ENCODE results near the gene AOAH. TPM values are rescaled to one million over a fixed set of nuclear protein-coding genes. Genes with fewer than 3 reads are reported as not detected.
"Not testable (repeated sequence)": the region's sequence is repeated elsewhere in the genome, so short reads cannot be mapped to it uniquely, and the experiment has no call there.

The AOAH gene
- total RNA-seq, 4 donors from 2014 or later = 0.93 to 20.5 (median 9.9) TPM

GRCh38 chr7:36487756-36488336 lies 236.4 kb downstream of the AOAH start:
- no peak for ATAC-seq
- WGBS, 2 donors (ENCODE audit: low coverage in 1 of 2) = 9 to 32% methylated on average over 3 to 4 of the region's 4 CpGs

GRCh38 chr7:36486336-36486735 lies 238.0 kb downstream of the AOAH start:
- Histone ChIP-seq H3K9me3 (no peaks in the 10 kb centered on the region), H3K4me3 (no peak overlapping the region), H3K27me3 (no peaks in the 10 kb centered on the region), H3K36me3 (no peaks in the 10 kb centered on the region), H3K4me1 (no peaks in the 10 kb centered on the region), H3K27ac (no peak overlapping the region)
- WGBS, 2 donors (ENCODE audit: low coverage in 1 of 2) = 61 to 73% methylated on average over 4 of the region's 4 CpGs
- no peak for ATAC-seq
- TF ChIP-seq POLR2A (IDR thresholded peaks at IDR 0.05) (no peak), POLR2AphosphoS5 (IDR thresholded peaks at IDR 0.05) (no peak), EP300 (IDR thresholded peaks at IDR 0.05) (no peak)

More at GRCh38 chr7:36487756-36488336, 236.4 kb downstream of the AOAH start:
- Histone ChIP-seq H3K4me3 (no peak overlapping the region), H3K9me3 (no peaks in the 10 kb centered on the region), H3K4me1 (no peaks in the 10 kb centered on the region), H3K36me3 (no peaks in the 10 kb centered on the region), H3K27me3 (no peaks in the 10 kb centered on the region), H3K27ac (no peak overlapping the region)
- TF ChIP-seq EP300 (IDR thresholded peaks at IDR 0.05) = no peak
- no peak for TF ChIP-seq POLR2AphosphoS5 (IDR thresholded peaks at IDR 0.05)
- no peak for TF ChIP-seq POLR2A (IDR thresholded peaks at IDR 0.05)
- TF ChIP-seq CTCF (IDR thresholded peaks at IDR 0.05) = peak; percentile 35 to 77 (median 72)

- ATAC-seq = no peak
- peaks cover 0 to 3% (median 0%) of the 10 kb centered on the region in 3 donors for H3K9me3 ChIP-seq
- TF ChIP-seq EP300 (IDR thresholded peaks at IDR 0.05) (no peak), CTCF (IDR thresholded peaks at IDR 0.05) (no peak), POLR2AphosphoS5 (IDR thresholded peaks at IDR 0.05) (no peak), POLR2A (IDR thresholded peaks at IDR 0.05) (no peak)
- H3K27ac ChIP-seq = no peak overlapping the region
- H3K27me3 ChIP-seq = no peaks in the 10 kb centered on the region
- H3K36me3 ChIP-seq = no peaks in the 10 kb centered on the region
- H3K4me3 ChIP-seq = no peak overlapping the region
- WGBS, 2 donors (ENCODE audit: low coverage in 1 of 2) = 61 to 68% methylated on average over 3 to 8 of the region's 8 CpGs
- H3K4me1 ChIP-seq = no peaks in the 10 kb centered on the region
Measured at GRCh38 chr7:36484265-36484664, 240.0 kb downstream of the AOAH start.

GRCh38 chr7:36483853-36484252 lies 240.4 kb downstream of the AOAH start:
- not testable (repeated sequence) for H3K27ac ChIP-seq, H3K9me3 ChIP-seq, ATAC-seq, H3K4me3 ChIP-seq, H3K36me3 ChIP-seq, H3K27me3 ChIP-seq, H3K4me1 ChIP-seq
- 42 to 81% methylated on average over 2 to 4 of the region's 4 CpGs for WGBS, 2 donors (ENCODE audit: low coverage in 1 of 2)

GRCh38 chr7:36478745-36479144 lies 245.5 kb downstream of the AOAH start:
- no peak overlapping the region for H3K27ac ChIP-seq
- no peak for ATAC-seq
- no peaks in the 10 kb centered on the region for H3K36me3 ChIP-seq
- H3K4me1 ChIP-seq = no peaks in the 10 kb centered on the region
- H3K27me3 ChIP-seq = no peaks in the 10 kb centered on the region
- H3K9me3 ChIP-seq = peaks cover 0 to 3% (median 0%) of the 10 kb centered on the region in 3 donors
- H3K4me3 ChIP-seq = no peak overlapping the region
- TF ChIP-seq CTCF (IDR thresholded peaks at IDR 0.05) (no peak), POLR2AphosphoS5 (IDR thresholded peaks at IDR 0.05) (no peak), EP300 (IDR thresholded peaks at IDR 0.05) (no peak), POLR2A (IDR thresholded peaks at IDR 0.05) (no peak)
- WGBS, 2 donors (ENCODE audit: low coverage in 1 of 2) = 88 to 93% methylated on average over 2 of the region's 2 CpGs

- Histone ChIP-seq H3K4me3 (no peak overlapping the region), H3K27me3 (no peaks in the 10 kb centered on the region), H3K27ac (no peak overlapping the region), H3K36me3 (no peaks in the 10 kb centered on the region), H3K4me1 (peaks cover 0 to 4% (median 0%) of the 10 kb centered on the region in 3 donors), H3K9me3 (no peaks in the 10 kb centered on the region)
- WGBS, 2 donors (ENCODE audit: low coverage in 1 of 2) = 77 to 85% methylated on average over 3 of the region's 3 CpGs
- no peak for ATAC-seq
- no peak for TF ChIP-seq POLR2A (IDR thresholded peaks at IDR 0.05)
- no peak for TF ChIP-seq EP300 (IDR thresholded peaks at IDR 0.05)
- TF ChIP-seq CTCF (IDR thresholded peaks at IDR 0.05) = no peak
- TF ChIP-seq POLR2AphosphoS5 (IDR thresholded peaks at IDR 0.05) = no peak
Measured at GRCh38 chr7:36475381-36475780, 248.9 kb downstream of the AOAH start.
